Keratinocyte (primary cell): Measurements from ENCODE around the gene CASTOR1. TPM values are rescaled to one million over a fixed set of nuclear protein-coding genes. Genes with fewer than 3 reads are reported as not detected.

Experiments
- DNase-seq: peaks from one replicate; pipeline ENCODE4 v3.0.0-alpha.2; 2011; ENCODE audit warnings: low read depth, missing footprints, low spot score
- FAIRE-seq: peaks from 2 replicates; lab custom pipeline; 2011; peaks lifted over from hg19 to GRCh38; lab: Jason Lieb, UNC
- H2AFZ ChIP-seq: 2 replicates; pipeline ENCODE4 v1.6.0; 2012; ENCODE audit warnings: low read length, control low read depth, inconsistent platforms; ENCODE audit not compliant: control insufficient read depth
- H3K27ac ChIP-seq: 2 replicates; pipeline ENCODE4 v1.5.1; 2011; ENCODE audit warnings: low read length; ENCODE audit not compliant: control insufficient read depth, insufficient read depth
- H3K27me3 ChIP-seq: 3 replicates; pipeline ENCODE4 v1.6.0; 2011; ENCODE audit warnings: low read length; ENCODE audit not compliant: control insufficient read depth, insufficient read depth; ENCODE audit errors: extremely low read depth
- H3K36me3 ChIP-seq, 2 experiments: 2 replicates in 1 of 2; 3 replicates in 1 of 2; pipeline ENCODE4 v1.5.1; 2011; ENCODE audit warnings: low read length in 2 of 2, mild to moderate bottlenecking in 1 of 2; ENCODE audit not compliant: control insufficient read depth in 2 of 2, insufficient read depth in 2 of 2; ENCODE audit errors: extremely low read depth in 1 of 2
- H3K4me1 ChIP-seq: 3 replicates; pipeline ENCODE4 v1.5.1; 2011; ENCODE audit warnings: low read length; ENCODE audit not compliant: control insufficient read depth, insufficient read depth; ENCODE audit errors: extremely low read depth
- H3K4me2 ChIP-seq: 3 replicates; pipeline ENCODE4 v1.6.0; 2011; ENCODE audit warnings: low read depth, low read length; ENCODE audit not compliant: control insufficient read depth, insufficient read depth; ENCODE audit errors: extremely low read depth
- H3K4me3 ChIP-seq, 3 experiments: fragments of 200-600 bp in 1 of 3; sonication (generic) in 1 of 3; 2 replicates in 2 of 3; 3 replicates in 1 of 3; pipeline ENCODE4 v1.5.1; 2011 to 2016; ENCODE audit warnings: low read length in 3 of 3, mild to moderate bottlenecking in 3 of 3, control low read depth in 2 of 3, inconsistent platforms in 1 of 3, low read depth in 1 of 3, mixed read lengths in 1 of 3, mixed run types in 1 of 3, moderate library complexity in 1 of 3; ENCODE audit not compliant: control insufficient read depth in 2 of 3, insufficient read depth in 2 of 3; ENCODE audit errors: extremely low read depth in 1 of 3
- H3K79me2 ChIP-seq: 2 replicates; pipeline ENCODE4 v1.6.0; 2012; ENCODE audit warnings: low read length; ENCODE audit not compliant: control insufficient read depth, insufficient read depth
- H3K9ac ChIP-seq: 3 replicates; pipeline ENCODE4 v1.6.0; 2011; ENCODE audit warnings: low read length; ENCODE audit not compliant: control insufficient read depth, insufficient read depth; ENCODE audit errors: extremely low read depth
- H3K9me1 ChIP-seq: 3 replicates; pipeline ENCODE4 v1.6.0; 2011; ENCODE audit warnings: low read length; ENCODE audit not compliant: control insufficient read depth, insufficient read depth; ENCODE audit errors: extremely low read depth
- H3K9me3 ChIP-seq: 2 replicates; pipeline ENCODE4 v1.5.1; 2012; ENCODE audit warnings: low read depth, low read length; ENCODE audit not compliant: control insufficient read depth
- H4K20me1 ChIP-seq: 3 replicates; pipeline ENCODE4 v1.6.0; 2011; ENCODE audit warnings: low read length; ENCODE audit not compliant: control insufficient read depth, insufficient read depth; ENCODE audit errors: extremely low read depth
- EZH2 ChIP-seq: IDR thresholded peaks from one replicate; pipeline ENCODE4 v1.6.1; 2012; ENCODE audit warnings: inconsistent platforms, mild to moderate bottlenecking, low read length, moderate library complexity
- dilution Hi-C: fragments of 300-500 bp; cut with MboI; formaldehyde crosslinking; loops from one replicate; pipeline ENCODE4 v1.7.0; 2020; ENCODE audit warnings: low sequenced_read_pairs; ENCODE audit not compliant: extremely low pct_ligation_motif_present
- polyA plus RNA-seq, 5 experiments: library from polyadenylated mRNA; depleted of rRNA in 3 of 5; stranded (reverse) in 3 of 5; stranded (forward) in 1 of 5; unstranded in 1 of 5; fragments of >200 nt; gene quantifications; 1 replicate in 1 of 5; 2 replicates in 3 of 5; 3 replicates in 1 of 5; pipeline versions ENCODE4 v1.2.1 to v1.2.3, GENCODE V29; 2011 to 2012; ENCODE audit warnings: missing spikeins in 2 of 5, low read depth in 1 of 5, low replicate concordance in 1 of 5
- TF ChIP-seq, protein P1 (sequence below), 3 experiments: IDR thresholded peaks in 1 of 3; conservative IDR thresholded peaks in 1 of 3; optimal IDR thresholded peaks in 1 of 3; 2 replicates in 2 of 3; 3 replicates in 1 of 3; pipeline versions ENCODE3 to v1.5.1; 2011; ENCODE audit warnings: low read length in 3 of 3, mild to moderate bottlenecking in 3 of 3, moderate library complexity in 2 of 3, control low read depth in 1 of 3, inconsistent platforms in 1 of 3; ENCODE audit not compliant: insufficient read depth in 2 of 3; ENCODE audit errors: extremely low read depth in 1 of 3

CASTOR1 gene
- polyA plus RNA-seq, 1 donor (not counting 4 experiments of a cell fraction or from before 2014, with no cell fraction given), result 9.1 TPM

DNA sequence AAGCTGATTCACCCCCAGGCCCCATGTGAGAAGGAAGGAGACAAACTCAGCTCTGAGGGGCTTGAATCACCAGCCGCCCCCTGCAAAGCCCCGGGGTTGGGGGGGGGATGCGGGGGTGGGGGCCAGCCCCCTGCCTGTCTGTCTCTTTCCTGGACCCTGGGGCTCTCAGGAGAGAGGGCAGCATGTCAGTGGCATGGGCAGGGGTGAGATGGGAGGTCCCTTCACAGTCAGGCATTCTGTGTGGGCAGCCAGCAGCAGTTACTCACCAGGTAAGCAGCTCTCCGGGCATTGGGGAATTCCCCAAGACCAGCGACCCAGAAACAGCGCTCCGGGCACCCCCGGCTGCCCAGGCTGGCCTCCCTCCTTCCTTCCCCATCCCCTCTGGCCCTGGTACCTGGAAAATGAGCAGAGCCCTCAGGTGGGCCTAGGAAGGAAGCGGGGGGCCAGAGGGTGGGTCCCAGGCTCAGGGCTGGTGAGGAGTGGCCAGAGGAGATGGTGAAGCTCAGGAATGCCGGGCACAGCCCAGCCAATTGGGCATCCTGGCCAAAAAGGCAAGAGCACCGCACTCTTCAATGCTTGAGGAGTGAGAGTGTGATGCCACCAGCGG lies 38.5 kb downstream of the CASTOR1 start:
- H3K9me1 ChIP-seq, result no peaks in the 10 kb centered on the region
- H2AFZ ChIP-seq, result no peak overlapping the region
- H3K36me3 ChIP-seq, result no peaks in the 10 kb centered on the region
- dilution Hi-C loops, result no loop called here
- peak; percentile 89 for FAIRE-seq
- H3K4me1 ChIP-seq, result peaks cover 39% of the 10 kb centered on the region
- H3K4me2 ChIP-seq, result peak overlapping the region; percentile 46
- no peaks in the 10 kb centered on the region for H3K9me3 ChIP-seq
- TF ChIP-seq, protein P1, sequence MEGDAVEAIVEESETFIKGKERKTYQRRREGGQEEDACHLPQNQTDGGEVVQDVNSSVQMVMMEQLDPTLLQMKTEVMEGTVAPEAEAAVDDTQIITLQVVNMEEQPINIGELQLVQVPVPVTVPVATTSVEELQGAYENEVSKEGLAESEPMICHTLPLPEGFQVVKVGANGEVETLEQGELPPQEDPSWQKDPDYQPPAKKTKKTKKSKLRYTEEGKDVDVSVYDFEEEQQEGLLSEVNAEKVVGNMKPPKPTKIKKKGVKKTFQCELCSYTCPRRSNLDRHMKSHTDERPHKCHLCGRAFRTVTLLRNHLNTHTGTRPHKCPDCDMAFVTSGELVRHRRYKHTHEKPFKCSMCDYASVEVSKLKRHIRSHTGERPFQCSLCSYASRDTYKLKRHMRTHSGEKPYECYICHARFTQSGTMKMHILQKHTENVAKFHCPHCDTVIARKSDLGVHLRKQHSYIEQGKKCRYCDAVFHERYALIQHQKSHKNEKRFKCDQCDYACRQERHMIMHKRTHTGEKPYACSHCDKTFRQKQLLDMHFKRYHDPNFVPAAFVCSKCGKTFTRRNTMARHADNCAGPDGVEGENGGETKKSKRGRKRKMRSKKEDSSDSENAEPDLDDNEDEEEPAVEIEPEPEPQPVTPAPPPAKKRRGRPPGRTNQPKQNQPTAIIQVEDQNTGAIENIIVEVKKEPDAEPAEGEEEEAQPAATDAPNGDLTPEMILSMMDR (optimal IDR thresholded peaks at IDR 0.05 in 1 of 3, IDR thresholded peaks at IDR 0.05 in 1 of 3, conservative IDR thresholded peaks at IDR 0.05 in 1 of 3; ENCODE audit: extremely low read depth in 1 of 3, insufficient read depth in 2 of 3, low read length in 3 of 3), result no peak
- TF ChIP-seq EZH2, result no peak
- no peaks in the 10 kb centered on the region for H3K79me2 ChIP-seq
- no peaks in the 10 kb centered on the region for H4K20me1 ChIP-seq
- H3K27ac ChIP-seq, result peak overlapping the region; percentile 38
- H3K9ac ChIP-seq, result peak overlapping the region; percentile 46
- no peaks in the 10 kb centered on the region for H3K27me3 ChIP-seq
- no peak for DNase-seq
- no peak overlapping the region for H3K4me3 ChIP-seq

DNA sequence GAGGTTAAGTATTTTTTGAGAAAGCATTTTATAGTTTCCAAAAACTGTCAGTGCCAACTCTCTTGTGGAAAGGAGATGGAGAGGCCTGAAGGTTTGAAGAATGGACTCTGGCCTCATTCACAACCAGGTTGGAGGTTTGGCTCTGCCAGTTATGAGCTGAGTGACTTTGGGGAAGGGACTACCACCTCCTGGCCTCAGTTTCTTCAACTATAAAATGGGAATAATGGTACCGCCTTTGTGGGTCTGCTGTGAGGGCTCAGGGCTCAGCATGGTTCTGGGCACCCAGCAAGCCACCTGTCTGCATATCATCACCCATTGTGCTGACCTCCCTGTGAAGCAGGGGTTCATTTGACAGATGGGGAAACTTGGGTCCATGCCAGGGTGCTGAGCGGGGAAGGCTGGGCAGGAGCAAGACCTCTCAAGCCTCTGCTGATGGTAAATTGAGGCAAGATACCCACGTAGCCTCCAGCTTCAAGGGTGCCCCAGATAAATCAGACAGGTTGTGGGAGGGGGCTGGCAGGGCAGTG lies 39.2 kb downstream of the CASTOR1 start:
- H3K27ac ChIP-seq, result no peak overlapping the region
- H3K9me1 ChIP-seq, result no peaks in the 10 kb centered on the region
- no peak for FAIRE-seq
- H3K79me2 ChIP-seq, result no peaks in the 10 kb centered on the region
- H3K4me3 ChIP-seq, result no peak overlapping the region
- H3K4me1 ChIP-seq, result peaks cover 43% of the 10 kb centered on the region
- H3K9me3 ChIP-seq, result no peaks in the 10 kb centered on the region
- DNase-seq, result no peak
- dilution Hi-C loops, result no loop called here
- no peak overlapping the region for H3K9ac ChIP-seq
- no peak overlapping the region for H3K4me2 ChIP-seq
- no peaks in the 10 kb centered on the region for H3K36me3 ChIP-seq
- H4K20me1 ChIP-seq, result no peaks in the 10 kb centered on the region
- H2AFZ ChIP-seq, result no peak overlapping the region
- TF ChIP-seq, protein P1 (optimal IDR thresholded peaks at IDR 0.05 in 1 of 3, IDR thresholded peaks at IDR 0.05 in 1 of 3, conservative IDR thresholded peaks at IDR 0.05 in 1 of 3; ENCODE audit: extremely low read depth in 1 of 3, insufficient read depth in 2 of 3, low read length in 3 of 3), result no peak
- no peak for TF ChIP-seq EZH2
- no peaks in the 10 kb centered on the region for H3K27me3 ChIP-seq
